ENCODE data around the gene PLA2G4F. TPM values are rescaled to one million over a fixed set of nuclear protein-coding genes. Genes with fewer than 3 reads are reported as not detected.

The PLA2G4F gene
- total RNA-seq, 1 experiment from 2014 or later, result 0.05 TPM

GRCh38 chr15:42108806-42109205 lies 47.6 kb downstream of the PLA2G4F start:
- Histone ChIP-seq H4K20me1 (ENCODE audit: insufficient read depth) (no peaks in the 10 kb centered on the region), H3K9me3 (ENCODE audit: control insufficient read depth in 1 of 2, insufficient read depth in 1 of 2, low read depth in 1 of 2, low read length in 2 of 2) (no peaks in the 10 kb centered on the region; a peak in 1 of 4 replicates), H3K36me3 (ENCODE audit: control insufficient read depth in 1 of 2, insufficient read depth in 2 of 2, low read length in 2 of 2) (no peaks in the 10 kb centered on the region), H3K27ac (ENCODE audit: low read depth, low read length) (no peak overlapping the region), H2AFZ (ENCODE audit: low read depth, low read length, poor library complexity, severe bottlenecking) (no peak overlapping the region), H3K27me3 (ENCODE audit: insufficient read depth, low read length) (no peaks in the 10 kb centered on the region), H3K9me2 (ENCODE audit: insufficient read depth) (no peaks in the 10 kb centered on the region), H3K4me3 (replicated peaks in 1 of 2; ENCODE audit: low read depth in 1 of 2, low read length in 2 of 2) (no peak overlapping the region), H3K4me1 (ENCODE audit: control insufficient read depth in 1 of 2, insufficient read depth in 2 of 2, low read length in 2 of 2) (peaks cover 0 to 5% of the 10 kb centered on the region in 2 experiments; a peak in 1 of 4 replicates), H3K4me2 (ENCODE audit: low read length) (no peak overlapping the region), H3K9ac (ENCODE audit: low read length) (no peak overlapping the region), H3K79me2 (ENCODE audit: insufficient read depth, low read length) (no peaks in the 10 kb centered on the region)
- ChIA-PET CTCF (no interaction called here), POLR2A (interaction anchor here (0.5 kb wide), 1 partner anchor 118 kb away, joined by 3 read pairs; no protein-coding TSS in a partner anchor), RAD21 (ENCODE audit: low non-redundant PET in 1 of 2, low total read pairs in 2 of 2, uncharacterized antibody in 2 of 2, unreplicated experiment in 2 of 2) (no interaction called here)
- no peak for ATAC-seq
- no peak for DNase-seq (ENCODE audit: low read depth, low spot score)
- BruUV-seq (replicated peaks), result no TSS peak
- intact Hi-C loops (cut with micrococcal nuclease), result no loop called here
- TF ChIP-seq TCF7L2 (IDR thresholded peaks at IDR 0.05; ENCODE audit: borderline replicate concordance, extremely low read depth, insufficient read depth, insufficient read length) (no peak), SRF (IDR thresholded peaks at IDR 0.05; ENCODE audit: low read depth) (no peak), EZH2 (IDR thresholded peaks at IDR 0.05) (no peak), ATF3 (IDR thresholded peaks at IDR 0.05) (no peak), EGR1 (IDR thresholded peaks at IDR 0.05; ENCODE audit: low read depth) (no peak), POLR2AphosphoS5 (IDR thresholded peaks at IDR 0.05; ENCODE audit: low read depth, low read length) (no peak), CTCF (IDR thresholded peaks at IDR 0.05 in 2 of 3, conservative IDR thresholded peaks at IDR 0.05 in 1 of 3; ENCODE audit: borderline replicate concordance in 1 of 3, insufficient read depth in 1 of 3, low read depth in 2 of 3, low read length in 2 of 3) (no peak), MAX (IDR thresholded peaks at IDR 0.05) (no peak)

Measured in HCT116 (cell line).